ENCODE results near the gene PBX4. TPM values are rescaled to one million over a fixed set of nuclear protein-coding genes. Genes with fewer than 3 reads are reported as not detected.

PBX4 gene
- total RNA-seq, 1 experiment from 2014 or later, result not detected

- Histone ChIP-seq H3K4me1 (ENCODE audit: low read length) (peaks cover 14% of the 10 kb centered on the region), H3K9me3 (ENCODE audit: low read length) (no peaks in the 10 kb centered on the region), H3K9ac (ENCODE audit: low read length) (peak overlapping the region; percentile 76), H3K79me2 (ENCODE audit: low read length) (no peaks in the 10 kb centered on the region), H4K20me1 (ENCODE audit: insufficient read depth, low read depth, low read length) (no peaks in the 10 kb centered on the region), H3K36me3 (ENCODE audit: insufficient read depth, low read length) (peaks cover 11% of the 10 kb centered on the region), H3K9me2 (replicated peaks; ENCODE audit: insufficient read depth, low read length) (no peaks in the 10 kb centered on the region), H3K4me3 (ENCODE audit: low read length) (peak overlapping the region; percentile 73; the same call in 1 of the 2 replicates), H3K27ac (ENCODE audit: low read length) (no peak overlapping the region), H3K4me2 (ENCODE audit: low read depth, low read length, poor library complexity, severe bottlenecking) (peak overlapping the region; percentile 84), H2AFZ (ENCODE audit: low read length) (no peak overlapping the region), H3K27me3 (ENCODE audit: low read length) (no peaks in the 10 kb centered on the region)
- DNase-seq, result no peak
Measured at GRCh38 chr19:19626516-19627472, 8.3 kb upstream of the PBX4 start.

GRCh38 chr19:19624032-19624570 lies 5.6 kb upstream of the PBX4 start:
- H3K36me3 ChIP-seq (ENCODE audit: insufficient read depth, low read length), result no peaks in the 10 kb centered on the region
- no peak overlapping the region for H3K9ac ChIP-seq (ENCODE audit: low read length)
- no peaks in the 10 kb centered on the region for H4K20me1 ChIP-seq (ENCODE audit: insufficient read depth, low read depth, low read length)
- no peak overlapping the region for H2AFZ ChIP-seq (ENCODE audit: low read length)
- H3K79me2 ChIP-seq (ENCODE audit: low read length), result no peaks in the 10 kb centered on the region
- peaks cover 16% of the 10 kb centered on the region for H3K4me1 ChIP-seq (ENCODE audit: low read length)
- no peak for DNase-seq
- no peak overlapping the region for H3K27ac ChIP-seq (ENCODE audit: low read length)
- H3K4me3 ChIP-seq (ENCODE audit: low read length), result no peak overlapping the region
- H3K9me2 ChIP-seq (replicated peaks; ENCODE audit: insufficient read depth, low read length), result no peaks in the 10 kb centered on the region
- H3K4me2 ChIP-seq (ENCODE audit: low read depth, low read length, poor library complexity, severe bottlenecking), result no peak overlapping the region
- no peaks in the 10 kb centered on the region for H3K27me3 ChIP-seq (ENCODE audit: low read length)
- no peaks in the 10 kb centered on the region for H3K9me3 ChIP-seq (ENCODE audit: low read length)

- no peaks in the 10 kb centered on the region for H3K27me3 ChIP-seq (ENCODE audit: low read length)
- H4K20me1 ChIP-seq (ENCODE audit: insufficient read depth, low read depth, low read length), result no peaks in the 10 kb centered on the region
- H3K4me2 ChIP-seq (ENCODE audit: low read depth, low read length, poor library complexity, severe bottlenecking), result no peak overlapping the region
- peaks cover 14% of the 10 kb centered on the region for H3K4me1 ChIP-seq (ENCODE audit: low read length)
- no peak overlapping the region for H2AFZ ChIP-seq (ENCODE audit: low read length)
- H3K27ac ChIP-seq (ENCODE audit: low read length), result no peak overlapping the region
- H3K4me3 ChIP-seq (ENCODE audit: low read length), result no peak overlapping the region
- no peak overlapping the region for H3K9ac ChIP-seq (ENCODE audit: low read length)
- H3K79me2 ChIP-seq (ENCODE audit: low read length), result no peaks in the 10 kb centered on the region
- no peak for DNase-seq
- H3K36me3 ChIP-seq (ENCODE audit: insufficient read depth, low read length), result no peaks in the 10 kb centered on the region
- H3K9me3 ChIP-seq (ENCODE audit: low read length), result no peaks in the 10 kb centered on the region
- no peaks in the 10 kb centered on the region for H3K9me2 ChIP-seq (replicated peaks; ENCODE audit: insufficient read depth, low read length)
Measured at GRCh38 chr19:19623383-19623782, 4.9 kb upstream of the PBX4 start.

- H3K9me2 ChIP-seq (replicated peaks; ENCODE audit: insufficient read depth, low read length), result no peaks in the 10 kb centered on the region
- H3K27ac ChIP-seq (ENCODE audit: low read length), result no peak overlapping the region
- no peak overlapping the region for H3K4me3 ChIP-seq (ENCODE audit: low read length)
- H4K20me1 ChIP-seq (ENCODE audit: insufficient read depth, low read depth, low read length), result no peaks in the 10 kb centered on the region
- no peak overlapping the region for H3K9ac ChIP-seq (ENCODE audit: low read length)
- H3K27me3 ChIP-seq (ENCODE audit: low read length), result no peaks in the 10 kb centered on the region
- DNase-seq, result no peak
- peaks cover 8% of the 10 kb centered on the region; the same call in 1 of the 2 replicates for H3K4me1 ChIP-seq (ENCODE audit: low read length)
- H3K36me3 ChIP-seq (ENCODE audit: insufficient read depth, low read length), result no peaks in the 10 kb centered on the region
- H3K4me2 ChIP-seq (ENCODE audit: low read depth, low read length, poor library complexity, severe bottlenecking), result no peak overlapping the region
- H2AFZ ChIP-seq (ENCODE audit: low read length), result no peak overlapping the region
- no peaks in the 10 kb centered on the region for H3K9me3 ChIP-seq (ENCODE audit: low read length)
- no peaks in the 10 kb centered on the region for H3K79me2 ChIP-seq (ENCODE audit: low read length)
Measured at GRCh38 chr19:19619849-19620210, 1.3 kb upstream of the PBX4 start.

GRCh38 chr19:19619181-19619848 lies 828 bp upstream of the PBX4 start:
- Histone ChIP-seq H3K27ac (ENCODE audit: low read length) (no peak overlapping the region), H3K4me2 (ENCODE audit: low read depth, low read length, poor library complexity, severe bottlenecking) (peak overlapping the region; percentile 50), H3K27me3 (ENCODE audit: low read length) (no peaks in the 10 kb centered on the region), H3K36me3 (ENCODE audit: insufficient read depth, low read length) (no peaks in the 10 kb centered on the region), H2AFZ (ENCODE audit: low read length) (no peak overlapping the region), H4K20me1 (ENCODE audit: insufficient read depth, low read depth, low read length) (no peaks in the 10 kb centered on the region), H3K9me2 (replicated peaks; ENCODE audit: insufficient read depth, low read length) (no peaks in the 10 kb centered on the region), H3K4me3 (ENCODE audit: low read length) (peak overlapping the region; percentile 47; the same call in 1 of the 2 replicates), H3K9ac (ENCODE audit: low read length) (no peak overlapping the region), H3K9me3 (ENCODE audit: low read length) (no peaks in the 10 kb centered on the region), H3K4me1 (ENCODE audit: low read length) (peaks cover 8% of the 10 kb centered on the region; the same call in 1 of the 2 replicates), H3K79me2 (ENCODE audit: low read length) (no peaks in the 10 kb centered on the region)
- no peak for DNase-seq

GRCh38 chr19:19615086-19615485 lies 3.4 kb downstream of the PBX4 start:
- Histone ChIP-seq H3K27me3 (ENCODE audit: low read length) (no peaks in the 10 kb centered on the region), H4K20me1 (ENCODE audit: insufficient read depth, low read depth, low read length) (no peaks in the 10 kb centered on the region), H3K4me2 (ENCODE audit: low read depth, low read length, poor library complexity, severe bottlenecking) (no peak overlapping the region), H2AFZ (ENCODE audit: low read length) (no peak overlapping the region), H3K9me3 (ENCODE audit: low read length) (no peaks in the 10 kb centered on the region), H3K27ac (ENCODE audit: low read length) (no peak overlapping the region), H3K79me2 (ENCODE audit: low read length) (no peaks in the 10 kb centered on the region), H3K4me1 (ENCODE audit: low read length) (peaks cover 8% of the 10 kb centered on the region; the same call in 1 of the 2 replicates), H3K36me3 (ENCODE audit: insufficient read depth, low read length) (no peaks in the 10 kb centered on the region), H3K9ac (ENCODE audit: low read length) (no peak overlapping the region), H3K4me3 (ENCODE audit: low read length) (no peak overlapping the region), H3K9me2 (replicated peaks; ENCODE audit: insufficient read depth, low read length) (no peaks in the 10 kb centered on the region)
- DNase-seq, result no peak

- H3K4me1 ChIP-seq (ENCODE audit: low read length), result 0 out of 2 replicates have a peak, but pooled peaks cover 3% of the 10 kb centered on the region
- no peak overlapping the region for H3K27ac ChIP-seq (ENCODE audit: low read length)
- no peak overlapping the region for H3K4me2 ChIP-seq (ENCODE audit: low read depth, low read length, poor library complexity, severe bottlenecking)
- H3K36me3 ChIP-seq (ENCODE audit: insufficient read depth, low read length), result no peaks in the 10 kb centered on the region
- no peaks in the 10 kb centered on the region for H3K9me2 ChIP-seq (replicated peaks; ENCODE audit: insufficient read depth, low read length)
- H4K20me1 ChIP-seq (ENCODE audit: insufficient read depth, low read depth, low read length), result no peaks in the 10 kb centered on the region
- H3K4me3 ChIP-seq (ENCODE audit: low read length), result no peak overlapping the region
- H3K79me2 ChIP-seq (ENCODE audit: low read length), result no peaks in the 10 kb centered on the region
- no peaks in the 10 kb centered on the region for H3K27me3 ChIP-seq (ENCODE audit: low read length)
- H3K9ac ChIP-seq (ENCODE audit: low read length), result no peak overlapping the region
- H2AFZ ChIP-seq (ENCODE audit: low read length), result no peak overlapping the region
- DNase-seq, result no peak
- no peaks in the 10 kb centered on the region for H3K9me3 ChIP-seq (ENCODE audit: low read length)
Measured at GRCh38 chr19:19613506-19613905, 5.0 kb downstream of the PBX4 start.
